KOPT-K1 (cell line): ENCODE data around the gene RMND5B.

Source experiments
- H3K27ac ChIP-seq: fragments of 200-600 bp; sonication (generic); 2 replicates; pipeline ENCODE4 v1.5.1; 2016; ENCODE audit warnings: antibody characterized with exemption, mild to moderate bottlenecking, low read depth, low read length; ENCODE audit not compliant: poor library complexity, severe bottlenecking
- H3K36me3 ChIP-seq: fragments of 200-600 bp; sonication (generic); 2 replicates; pipeline ENCODE4 v1.5.1; 2017; ENCODE audit warnings: antibody characterized with exemption, mild to moderate bottlenecking, low read length, moderate library complexity; ENCODE audit not compliant: insufficient read depth
- H3K9me3 ChIP-seq: fragments of 200-600 bp; sonication (generic); 2 replicates; pipeline ENCODE4 v1.5.1; 2017; ENCODE audit warnings: antibody characterized with exemption, low read length, mild to moderate bottlenecking; ENCODE audit not compliant: insufficient read depth, poor library complexity, severe bottlenecking

Gene RMND5B

DNA sequence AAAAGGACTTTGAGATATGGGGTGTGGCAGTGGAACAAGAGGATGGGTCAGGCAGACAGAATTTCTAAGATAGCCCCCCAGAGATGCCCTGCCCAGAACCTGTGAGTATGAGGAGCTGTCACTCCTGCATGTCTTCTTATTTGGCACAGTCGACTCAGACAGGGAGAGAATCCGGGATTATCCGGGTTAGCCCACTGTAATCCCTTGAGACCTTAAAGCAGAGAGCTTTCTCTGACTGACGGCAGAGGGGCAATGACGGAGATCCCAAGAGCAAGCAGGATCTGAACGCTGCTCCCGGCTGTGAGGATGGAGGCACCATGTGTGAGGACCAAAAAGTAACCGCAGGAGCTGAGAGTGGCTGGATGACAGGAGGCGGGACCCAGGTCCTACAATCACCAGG is 31.7 kb downstream of the RMND5B start:
- no peaks in the 10 kb centered on the region for H3K36me3 ChIP-seq
- H3K27ac ChIP-seq = no peak overlapping the region
- H3K9me3 ChIP-seq = no peaks in the 10 kb centered on the region

DNA sequence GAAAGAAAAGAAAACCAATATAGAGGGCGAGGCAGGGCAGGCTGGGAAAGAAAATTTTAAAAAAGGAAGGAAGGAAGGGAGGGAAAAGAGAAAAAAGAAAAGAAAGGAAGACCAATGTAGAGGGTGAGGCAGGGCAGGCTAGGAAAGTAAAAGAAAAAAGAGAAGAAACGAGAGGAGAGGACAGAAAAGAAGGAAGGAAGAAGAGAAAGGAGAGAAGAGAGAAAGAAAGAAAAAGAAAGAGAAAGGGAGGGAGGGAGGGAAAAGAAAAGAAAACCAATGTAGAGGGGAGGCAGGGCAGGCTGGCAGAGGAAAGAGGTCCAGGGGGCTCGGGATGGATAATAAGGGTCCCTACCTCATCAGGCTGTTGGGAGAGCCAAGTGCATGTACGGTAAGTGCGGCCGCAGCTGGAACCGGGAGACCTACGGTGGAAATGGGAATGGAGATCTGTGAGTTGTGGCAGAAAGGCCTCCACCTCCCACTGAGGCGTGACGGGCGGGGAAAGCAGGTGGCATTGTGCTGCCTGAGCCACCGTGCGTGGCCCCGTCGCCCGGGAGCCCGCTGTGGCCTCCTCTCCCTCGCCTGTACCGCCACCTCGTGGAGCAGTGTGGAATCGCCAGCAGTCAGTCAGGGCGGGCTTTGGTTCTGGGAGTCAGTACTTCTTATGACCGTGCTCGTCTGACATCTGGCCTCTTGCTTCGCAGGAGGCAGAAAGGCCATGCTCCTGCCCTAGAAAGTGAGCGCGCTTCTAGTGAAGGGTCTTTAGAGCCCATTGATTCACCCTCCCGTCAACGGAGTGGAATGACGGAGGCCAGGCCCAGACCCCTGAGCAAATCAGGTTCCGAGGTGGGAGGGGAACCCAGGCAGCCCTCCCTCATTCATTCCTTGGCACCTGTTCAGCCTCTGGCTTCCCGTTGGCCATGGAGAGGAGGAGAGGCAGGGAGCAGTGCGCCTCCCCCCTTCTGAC is 33.2 kb downstream of the RMND5B start:
- Histone ChIP-seq H3K9me3 (no peaks in the 10 kb centered on the region), H3K36me3 (no peaks in the 10 kb centered on the region), H3K27ac (no peak overlapping the region)

DNA sequence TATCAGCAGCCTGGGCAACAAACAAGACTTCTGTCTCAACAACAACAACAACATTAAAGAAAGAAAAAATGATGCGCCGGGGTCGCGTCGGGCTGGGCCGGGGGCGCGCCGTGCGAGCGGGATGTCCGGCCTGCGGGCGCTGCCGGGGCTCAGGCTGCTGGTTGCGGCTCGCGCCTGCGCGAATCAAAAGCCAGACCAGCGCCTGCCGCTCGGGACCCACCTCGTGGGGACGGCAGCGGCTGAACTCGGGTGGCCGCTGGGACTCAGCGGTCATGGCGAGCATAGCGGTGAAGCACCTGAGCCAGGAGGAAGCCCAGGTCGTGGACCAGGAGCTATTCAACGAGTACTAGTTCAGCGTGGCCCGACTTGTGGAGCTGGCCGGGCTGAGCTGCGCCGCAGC is 34.8 kb downstream of the RMND5B start:
- H3K36me3 ChIP-seq = no peaks in the 10 kb centered on the region
- no peak overlapping the region for H3K27ac ChIP-seq
- H3K9me3 ChIP-seq = no peaks in the 10 kb centered on the region

DNA sequence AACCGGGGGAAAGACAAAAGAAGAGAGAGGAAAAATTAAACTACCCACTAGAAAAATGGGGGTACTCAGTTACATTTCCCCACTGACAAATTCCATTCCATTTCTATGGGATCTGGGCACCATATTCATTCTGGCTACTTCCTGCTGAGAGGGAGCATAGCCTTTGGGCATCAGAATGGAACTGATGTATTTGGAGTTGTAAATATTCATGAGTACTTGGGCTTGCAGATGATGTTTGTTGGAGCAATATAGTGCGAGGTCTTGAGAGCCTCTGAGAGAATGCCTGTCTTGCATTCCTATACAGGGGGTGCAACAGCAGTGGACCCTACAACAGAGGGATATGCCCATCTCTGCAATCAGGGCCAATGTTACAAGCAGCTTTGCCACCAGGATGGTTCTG is 39.6 kb downstream of the RMND5B start:
- Histone ChIP-seq H3K27ac (no peak overlapping the region), H3K36me3 (no peaks in the 10 kb centered on the region), H3K9me3 (no peaks in the 10 kb centered on the region)

DNA sequence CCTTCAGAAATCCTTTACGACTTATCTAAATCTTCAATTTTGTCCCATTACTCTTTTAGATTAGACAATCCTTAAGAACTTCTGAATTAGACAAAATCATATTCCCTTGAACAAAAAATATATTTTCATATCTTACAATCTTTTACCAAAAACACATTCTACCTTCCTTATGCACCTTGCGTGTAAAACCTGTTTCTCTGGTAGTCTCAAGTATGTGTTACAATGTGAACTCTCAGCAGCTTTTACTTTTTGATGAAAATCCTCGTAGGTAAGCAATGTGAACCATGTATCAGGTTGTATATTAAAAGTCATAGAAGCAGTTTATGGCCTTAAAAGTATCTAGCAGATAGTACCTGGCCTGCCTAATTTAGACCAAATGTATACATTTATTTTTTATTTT is 43.6 kb downstream of the RMND5B start:
- Histone ChIP-seq H3K27ac (no peak overlapping the region), H3K9me3 (peaks cover under 1% of the 10 kb centered on the region)

DNA sequence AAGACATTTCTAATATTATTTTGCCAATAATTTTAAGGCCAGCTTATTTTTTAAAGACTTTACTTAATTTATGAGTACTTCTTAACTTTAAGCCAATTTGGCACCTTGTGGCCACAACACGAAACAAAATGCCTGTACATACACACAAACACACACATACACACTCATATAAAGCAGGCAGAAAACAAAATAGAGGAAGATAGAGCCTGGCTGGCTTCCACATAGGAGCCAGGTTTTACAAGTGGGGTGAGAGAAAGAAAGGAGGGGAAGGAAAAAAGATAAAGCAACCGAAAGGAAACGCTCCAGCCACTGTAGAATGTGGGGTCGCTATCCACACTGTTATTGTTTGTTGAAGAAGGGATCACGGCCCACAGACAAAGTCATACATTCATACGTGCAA is 46.0 kb downstream of the RMND5B start:
- H3K27ac ChIP-seq = no peak overlapping the region
- peaks cover 3% of the 10 kb centered on the region for H3K9me3 ChIP-seq
- H3K36me3 ChIP-seq = no peaks in the 10 kb centered on the region

More for the DNA sequence above, 43.6 kb downstream of the RMND5B start:
- no peaks in the 10 kb centered on the region for H3K36me3 ChIP-seq

DNA sequence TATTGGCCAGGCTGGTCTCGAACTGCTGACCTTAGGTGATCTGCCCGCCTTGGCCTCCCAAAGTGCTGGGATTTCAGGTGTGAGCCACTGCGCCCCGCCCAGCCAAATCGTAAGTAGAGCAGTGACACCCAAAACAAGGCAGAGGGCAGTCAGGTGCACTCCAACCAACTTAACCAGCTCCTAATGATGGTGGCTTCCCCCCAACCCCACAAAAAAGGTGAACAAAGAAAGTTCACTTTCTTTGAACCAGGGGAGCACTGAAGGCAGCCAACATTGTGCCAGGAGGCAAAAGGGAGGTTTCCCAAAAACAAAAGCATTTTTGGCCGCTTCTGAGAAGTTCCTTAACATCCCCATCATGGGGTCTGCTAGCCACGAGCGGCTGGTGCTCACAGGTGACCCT is 46.8 kb downstream of the RMND5B start:
- Histone ChIP-seq H3K36me3 (no peaks in the 10 kb centered on the region), H3K9me3 (peaks cover 3% of the 10 kb centered on the region), H3K27ac (no peak overlapping the region)

DNA sequence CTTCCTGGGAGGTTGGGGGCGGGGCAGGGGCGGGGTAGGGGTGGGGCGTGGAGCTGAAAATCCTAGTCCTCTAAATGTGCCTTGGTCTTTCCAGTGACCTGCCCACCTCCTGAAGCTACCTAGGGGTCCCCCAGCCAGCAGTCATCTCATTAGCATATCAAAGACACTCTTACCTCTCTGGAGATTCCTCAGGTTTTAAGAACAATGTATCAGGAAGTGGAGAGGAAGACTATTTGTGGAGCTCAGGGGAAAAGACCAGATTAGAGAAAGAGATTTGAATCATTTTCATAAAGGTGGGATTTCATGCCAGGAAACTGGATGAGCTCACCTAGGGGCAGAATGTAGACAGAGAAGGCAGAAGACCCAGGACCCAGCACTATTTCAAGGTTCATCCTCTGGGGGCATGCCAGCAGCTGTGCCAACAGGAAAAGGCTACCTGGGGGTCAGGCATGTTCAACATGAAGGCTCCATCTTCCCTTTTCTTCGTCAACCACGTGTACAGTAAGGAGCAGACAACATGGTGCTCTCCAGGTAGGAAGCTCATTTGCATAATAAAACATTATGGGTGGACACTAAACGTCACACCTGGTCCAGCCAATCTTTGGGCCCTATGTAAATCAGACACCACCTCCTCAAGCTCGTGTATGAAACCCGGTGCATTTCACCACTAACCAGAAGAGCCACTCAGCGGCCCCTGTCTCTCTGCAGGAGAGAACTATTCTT is 49.5 kb downstream of the RMND5B start:
- no peaks in the 10 kb centered on the region for H3K36me3 ChIP-seq
- H3K27ac ChIP-seq = no peak overlapping the region
- peaks cover 3% of the 10 kb centered on the region for H3K9me3 ChIP-seq

DNA sequence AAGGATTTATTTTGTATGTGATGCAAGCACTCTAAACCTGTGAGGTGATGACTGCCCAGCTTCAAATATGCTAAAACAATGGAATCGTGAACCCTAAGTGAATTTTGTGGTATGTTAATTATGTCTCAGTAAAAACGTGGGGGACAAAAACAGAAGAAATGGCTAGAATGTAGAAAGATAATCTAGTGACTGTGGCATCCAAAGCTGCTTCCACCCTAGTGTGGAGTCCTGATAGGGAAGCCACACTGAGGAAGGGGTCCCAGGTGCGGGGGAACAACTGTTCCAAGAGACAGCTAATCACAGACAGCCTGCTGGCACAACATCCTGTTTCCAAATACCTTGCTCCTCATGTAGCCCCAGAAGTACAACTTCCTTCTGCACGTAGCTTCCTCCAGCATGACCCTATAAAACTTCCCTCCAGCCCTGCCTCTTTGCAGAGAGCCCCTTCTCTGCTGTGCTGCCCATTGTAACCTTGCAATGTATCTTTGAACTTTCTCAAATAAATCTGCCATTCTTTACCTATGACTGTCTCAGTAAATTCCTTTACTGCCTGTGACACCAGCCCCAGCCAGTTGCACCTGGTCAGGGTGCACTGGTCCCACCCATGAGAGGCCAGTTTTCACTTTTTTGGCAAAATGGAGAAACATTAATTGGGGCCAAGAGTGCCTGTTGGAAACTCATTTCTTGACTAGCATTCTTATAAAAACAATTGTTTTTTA is 51.5 kb downstream of the RMND5B start:
- H3K9me3 ChIP-seq = peaks cover 3% of the 10 kb centered on the region
- H3K36me3 ChIP-seq = no peaks in the 10 kb centered on the region
- H3K27ac ChIP-seq = no peak overlapping the region

DNA sequence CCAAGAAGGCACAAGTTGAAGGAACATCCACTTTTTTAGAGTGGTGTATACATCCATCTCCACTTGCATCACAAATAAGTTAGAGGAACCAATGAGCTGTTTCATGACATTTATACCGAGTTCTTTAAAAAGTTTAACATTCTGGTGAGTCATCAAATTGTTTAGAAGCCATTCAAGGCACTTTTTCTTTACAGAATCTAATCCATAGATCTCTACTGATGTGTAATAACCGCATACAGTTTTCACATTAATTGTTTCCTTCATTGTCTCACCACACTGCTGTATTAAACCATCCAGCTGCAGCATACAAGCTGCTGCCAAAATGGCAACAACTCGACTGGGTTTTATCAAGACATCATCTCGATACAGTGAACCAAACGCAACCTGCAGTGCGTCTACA is 55.6 kb downstream of the RMND5B start:
- Histone ChIP-seq H3K9me3 (no peaks in the 10 kb centered on the region), H3K27ac (no peak overlapping the region)

DNA sequence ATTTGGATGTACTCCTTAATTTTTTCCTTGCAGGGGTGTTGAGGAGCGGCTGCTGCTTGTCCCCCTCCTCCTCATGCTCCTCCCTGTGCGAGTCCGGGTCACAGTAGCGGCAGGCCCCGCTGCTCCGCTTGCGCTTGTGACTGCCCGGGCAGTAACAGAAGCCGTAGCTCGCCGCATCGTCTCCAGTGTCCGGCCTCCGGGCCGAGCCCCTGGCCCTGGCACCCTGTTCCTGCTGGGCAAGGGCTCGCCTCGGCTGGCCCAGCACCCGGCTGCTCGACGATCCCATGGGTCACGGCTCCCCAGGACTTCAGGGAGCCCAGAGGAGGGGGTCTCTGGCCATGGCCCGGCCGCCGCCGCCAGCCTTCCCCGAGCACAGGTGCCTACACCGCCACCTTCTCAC is 56.2 kb downstream of the RMND5B start, which contains the start of gene GMCL2:
Gene GMCL2 (minus strand): TSS at position 358 of the 400 bp plus-strand sequence. CDS start 72 bp downstream, at position 286.
- H3K9me3 ChIP-seq = no peaks in the 10 kb centered on the region
- H3K36me3 ChIP-seq = no peaks in the 10 kb centered on the region
- no peak within 1 kb of the TSS for H3K27ac ChIP-seq

More for the DNA sequence above, 55.6 kb downstream of the RMND5B start:
- no peaks in the 10 kb centered on the region for H3K36me3 ChIP-seq

DNA sequence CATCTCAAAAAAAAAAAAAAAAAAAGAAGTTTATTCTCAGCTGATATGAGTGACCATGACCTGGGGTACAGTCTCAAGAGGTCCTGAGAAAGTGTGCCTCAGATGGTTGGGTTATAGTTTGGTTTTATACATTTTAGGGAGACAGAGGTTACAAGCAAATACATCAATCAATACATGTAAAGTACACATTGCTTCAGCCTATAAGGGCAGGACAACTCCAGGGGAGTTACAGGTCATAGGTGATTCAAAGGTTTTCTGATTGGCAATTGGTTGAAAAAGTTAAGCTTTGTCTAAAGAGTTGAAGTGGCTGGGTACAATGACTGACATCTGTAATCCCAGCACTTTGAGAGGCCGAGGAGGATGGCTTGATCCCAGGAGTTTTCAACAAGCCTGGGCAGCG is 58.6 kb downstream of the RMND5B start:
- H3K36me3 ChIP-seq = no peaks in the 10 kb centered on the region
- no peaks in the 10 kb centered on the region for H3K9me3 ChIP-seq
- no peak overlapping the region for H3K27ac ChIP-seq

DNA sequence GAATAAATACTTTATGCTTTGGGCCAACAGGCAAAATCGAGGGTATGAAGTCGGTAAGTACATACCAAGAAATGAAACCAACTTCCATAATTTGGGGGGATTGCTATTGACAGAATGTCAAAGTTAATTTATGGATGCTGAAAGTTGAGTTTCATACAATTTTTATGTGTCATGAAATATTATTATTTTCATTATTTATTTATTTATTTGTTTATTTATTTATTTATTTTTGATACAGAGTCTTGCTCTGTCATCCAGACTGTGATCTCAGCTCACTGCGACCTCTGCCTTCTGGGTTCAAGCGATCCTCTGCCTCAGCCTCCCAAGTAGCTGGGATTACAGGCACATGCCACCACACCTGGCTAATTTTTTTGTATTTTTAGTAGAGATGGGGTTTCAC is 60.8 kb downstream of the RMND5B start:
- Histone ChIP-seq H3K36me3 (no peaks in the 10 kb centered on the region), H3K27ac (no peak overlapping the region), H3K9me3 (no peaks in the 10 kb centered on the region)

DNA sequence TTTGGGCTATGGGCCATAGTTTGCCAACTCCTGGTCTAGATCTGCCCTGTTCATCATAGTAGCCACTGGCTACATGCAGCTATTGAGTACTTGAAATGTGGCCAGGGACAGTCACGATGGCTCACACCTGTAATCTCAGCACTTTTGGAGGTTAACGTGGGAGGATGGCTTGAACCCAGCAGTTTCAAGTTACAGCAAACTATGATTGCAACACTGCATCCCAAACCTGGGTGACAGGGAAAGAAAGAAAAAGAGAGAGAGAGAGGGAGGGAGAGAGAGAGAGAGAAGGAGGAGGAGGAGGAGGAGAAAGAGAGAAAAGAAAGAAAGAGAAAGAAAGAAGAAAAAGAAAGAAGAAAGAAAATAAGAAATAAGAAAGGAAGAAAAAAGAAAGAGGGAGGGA is 61.4 kb downstream of the RMND5B start:
- Histone ChIP-seq H3K9me3 (no peaks in the 10 kb centered on the region), H3K27ac (no peak overlapping the region), H3K36me3 (no peaks in the 10 kb centered on the region)

DNA sequence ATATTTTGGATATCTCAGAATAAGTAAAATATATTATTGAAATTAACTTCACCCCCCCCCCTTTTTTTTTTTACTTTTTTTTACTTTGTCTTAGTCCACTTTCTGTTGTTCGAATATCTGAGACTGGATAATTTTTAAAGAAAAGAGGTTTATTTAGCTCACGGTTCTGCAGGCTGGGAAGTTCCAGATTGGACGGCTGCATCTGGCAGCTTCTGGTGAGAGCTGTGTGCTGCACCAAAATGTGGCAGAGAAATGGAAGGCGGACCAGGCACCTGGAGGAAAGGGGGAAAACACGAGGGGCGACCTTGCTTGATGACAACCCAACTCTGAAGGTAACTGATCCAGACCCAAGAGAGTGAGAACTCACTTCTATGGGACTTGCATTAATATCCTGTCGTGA is 62.0 kb downstream of the RMND5B start:
- H3K9me3 ChIP-seq = no peaks in the 10 kb centered on the region
- H3K36me3 ChIP-seq = no peaks in the 10 kb centered on the region
- peak overlapping the region; percentile 63 for H3K27ac ChIP-seq
